GM12873 (cell line): ENCODE measurements around the gene FRMD4B.

Experiments
- TF ChIP-seq, protein P1 (sequence below): IDR thresholded peaks from 2 replicates; pipeline ENCODE4 v1.5.1; 2012; ENCODE audit warnings: low read depth, mild to moderate bottlenecking, moderate library complexity, low read length, control low read depth; ENCODE audit not compliant: insufficient read depth; ENCODE audit errors: missing control alignments

The FRMD4B gene

GRCh38 chr3:69359916-69360315, 26.0 kb downstream of the FRMD4B start:
- TF ChIP-seq, protein P1, sequence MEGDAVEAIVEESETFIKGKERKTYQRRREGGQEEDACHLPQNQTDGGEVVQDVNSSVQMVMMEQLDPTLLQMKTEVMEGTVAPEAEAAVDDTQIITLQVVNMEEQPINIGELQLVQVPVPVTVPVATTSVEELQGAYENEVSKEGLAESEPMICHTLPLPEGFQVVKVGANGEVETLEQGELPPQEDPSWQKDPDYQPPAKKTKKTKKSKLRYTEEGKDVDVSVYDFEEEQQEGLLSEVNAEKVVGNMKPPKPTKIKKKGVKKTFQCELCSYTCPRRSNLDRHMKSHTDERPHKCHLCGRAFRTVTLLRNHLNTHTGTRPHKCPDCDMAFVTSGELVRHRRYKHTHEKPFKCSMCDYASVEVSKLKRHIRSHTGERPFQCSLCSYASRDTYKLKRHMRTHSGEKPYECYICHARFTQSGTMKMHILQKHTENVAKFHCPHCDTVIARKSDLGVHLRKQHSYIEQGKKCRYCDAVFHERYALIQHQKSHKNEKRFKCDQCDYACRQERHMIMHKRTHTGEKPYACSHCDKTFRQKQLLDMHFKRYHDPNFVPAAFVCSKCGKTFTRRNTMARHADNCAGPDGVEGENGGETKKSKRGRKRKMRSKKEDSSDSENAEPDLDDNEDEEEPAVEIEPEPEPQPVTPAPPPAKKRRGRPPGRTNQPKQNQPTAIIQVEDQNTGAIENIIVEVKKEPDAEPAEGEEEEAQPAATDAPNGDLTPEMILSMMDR = no peak

GRCh38 chr3:69359339-69359893, 26.5 kb downstream of the FRMD4B start:
- TF ChIP-seq, protein P1 = no peak

DNA sequence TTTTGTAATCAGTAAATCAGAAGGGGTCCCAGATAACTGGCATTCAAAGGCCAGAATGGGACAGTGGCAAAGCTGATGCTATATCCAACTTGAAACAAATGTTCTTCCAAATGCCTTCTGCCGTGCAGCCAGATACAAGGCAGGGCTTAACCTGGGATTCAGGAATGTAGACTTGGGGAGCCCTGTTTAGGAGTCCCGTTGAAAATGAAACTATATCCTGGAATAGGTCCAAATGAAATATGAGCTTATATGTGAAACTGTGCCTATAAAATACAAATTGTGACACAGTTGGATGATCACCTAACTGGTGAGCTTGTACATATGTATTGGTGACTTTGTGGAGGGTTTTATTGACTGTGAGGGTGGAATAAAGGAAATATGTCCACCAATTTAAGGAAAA, 28.7 kb downstream of the FRMD4B start:
- TF ChIP-seq, protein P1 = no peak

DNA sequence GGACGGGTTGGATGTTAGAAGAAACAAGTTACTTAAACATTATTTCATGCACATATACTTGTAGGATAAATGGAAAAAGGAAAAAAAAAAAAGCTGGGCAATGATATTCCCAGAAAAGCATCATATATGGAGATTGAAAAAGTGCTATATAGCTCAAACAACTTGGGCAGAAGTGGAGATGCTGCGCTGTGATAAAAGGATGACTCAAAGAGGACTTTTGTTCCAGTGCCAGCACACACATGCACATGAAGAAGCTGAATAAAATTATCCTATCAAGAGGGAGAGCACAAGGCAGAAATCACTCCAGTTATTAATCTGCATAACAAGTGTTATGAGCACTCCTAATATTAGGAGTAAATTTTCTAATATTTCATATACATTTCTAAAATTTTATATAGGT, 30.9 kb downstream of the FRMD4B start:
- TF ChIP-seq, protein P1 = no peak

DNA sequence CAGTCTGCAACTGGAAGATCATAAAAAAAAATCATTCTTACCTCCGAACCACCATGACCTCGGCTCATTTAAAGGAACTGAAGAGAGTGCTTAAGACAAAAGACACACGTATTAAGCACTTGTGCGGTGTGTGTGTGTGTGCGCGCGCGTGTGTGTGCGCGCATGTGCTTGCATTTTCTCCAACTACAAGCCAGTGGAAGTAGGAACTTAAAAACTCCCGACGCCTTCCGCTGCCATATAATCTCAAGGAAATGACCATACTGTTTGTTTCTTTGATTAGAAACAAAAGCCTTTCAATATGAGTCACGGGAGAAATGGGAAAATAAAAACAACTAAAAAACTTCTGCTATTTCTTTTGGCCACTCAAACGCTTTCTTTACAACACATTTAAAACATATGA, 32.4 kb downstream of the FRMD4B start:
- TF ChIP-seq, protein P1 = no peak

DNA sequence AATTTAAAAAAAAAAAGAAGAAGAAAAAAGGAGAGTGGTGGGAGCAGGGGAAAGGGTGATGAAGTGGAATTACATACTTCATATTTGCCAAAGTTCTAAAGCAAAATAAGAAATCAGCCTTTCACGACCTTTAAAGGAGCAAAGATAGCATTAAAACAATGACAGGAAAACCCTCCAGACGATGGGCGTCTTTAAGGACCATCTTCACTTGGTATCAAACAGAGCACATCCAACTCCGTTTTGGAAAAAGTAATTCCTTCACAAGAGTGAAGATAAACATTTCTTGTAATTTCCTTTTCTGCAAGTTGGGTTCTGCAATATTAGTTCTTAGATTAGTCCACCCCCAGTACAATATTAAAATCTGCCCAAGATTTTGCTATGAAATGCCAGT, 32.8 kb downstream of the FRMD4B start:
- TF ChIP-seq, protein P1 = no peak

GRCh38 chr3:69352305-69353087, 33.4 kb downstream of the FRMD4B start:
- TF ChIP-seq, protein P1 = no peak
